Esophagus muscularis mucosa (tissue), 4 donors: ENCODE data around the gene RIN3. TPM values are rescaled to one million over a fixed set of nuclear protein-coding genes. Genes with fewer than 3 reads are reported as not detected.

Experiments
- DNase-seq: peaks from one replicate; pipeline ENCODE4 v3.0.0-alpha.2; 2017; ENCODE audit errors: extremely low spot score
- H3K27ac ChIP-seq, 4 donors: fragments of 200-600 bp; sonication (generic); replicated peaks in 1 of 4; 1 replicate in 3 of 4; 2 replicates in 1 of 4; pipeline ENCODE4 v1.5.1; 2016 to 2019; ENCODE audit warnings: mild to moderate bottlenecking in 1 of 4
- H3K27me3 ChIP-seq, 4 donors: fragments of 200-600 bp; sonication (generic); one replicate each; pipeline versions ENCODE4 v1.5.1 to v1.6.0; 2016 to 2019
- H3K36me3 ChIP-seq, 4 donors: fragments of 200-600 bp; sonication (generic); one replicate each; pipeline ENCODE4 v1.5.1; 2016 to 2019
- H3K4me1 ChIP-seq, 4 donors: fragments of 200-600 bp; sonication (generic); one replicate each; pipeline ENCODE4 v1.5.1; 2016 to 2019
- H3K4me3 ChIP-seq, 4 donors: fragments of 200-600 bp; sonication (generic); 1 replicate in 2 of 4; 2 replicates in 2 of 4; pipeline ENCODE4 v1.5.1; 2016 to 2019; ENCODE audit warnings: mild to moderate bottlenecking in 4 of 4, moderate library complexity in 1 of 4
- H3K9me3 ChIP-seq, 4 donors: fragments of 200-600 bp; sonication (generic); 1 replicate in 3 of 4; 2 replicates in 1 of 4; pipeline ENCODE4 v1.5.1; 2016 to 2019
- EP300 ChIP-seq: sonication (generic); formaldehyde crosslinking; IDR thresholded peaks from one replicate; pipeline ENCODE4 v1.6.1; 2017; ENCODE audit warnings: antibody characterized with exemption
- POLR2A ChIP-seq: fragments of 450-650 bp; IDR thresholded peaks from one replicate; pipeline ENCODE4 v1.6.1; 2017; ENCODE audit warnings: antibody characterized with exemption, moderate library complexity, mild to moderate bottlenecking, low read depth
- POLR2AphosphoS5 ChIP-seq, 2 donors: sonication (generic); formaldehyde crosslinking; IDR thresholded peaks; one replicate each; pipeline ENCODE4 v1.6.1; 2017; ENCODE audit warnings: antibody characterized with exemption in 2 of 2
- WGBS: methylation state at CpG from one replicate; pipeline ENCODE4 v1.1.5; 2018; 5-methylcytosine and 5-hydroxymethylcytosine counted together
- intact Hi-C: fragments of 100-400 bp; cut with DNase I; formaldehyde crosslinking; loops from one replicate; pipeline ENCODE4 v1.15.1; 2023
- total RNA-seq, 4 donors: library from RNA; depleted of rRNA; stranded (reverse); fragments of >200 nt; gene quantifications; one replicate each; pipeline versions ENCODE4 v1.1.0 to v1.2.1, GENCODE V29; 2016
- TF ChIP-seq, protein P1 (sequence below), 3 experiments: fragments of 200-600 bp in 2 of 3; fragments of 450-650 bp in 1 of 3; sonication (generic) in 2 of 3; IDR thresholded peaks; one replicate each; pipeline ENCODE4 v1.5.1; 2017 to 2019; ENCODE audit warnings: antibody characterized with exemption in 3 of 3, mild to moderate bottlenecking in 2 of 3, moderate library complexity in 1 of 3

RIN3 gene
- total RNA-seq, 4 donors from 2014 or later: 10.6 to 20.0 (median 13.1) TPM

DNA sequence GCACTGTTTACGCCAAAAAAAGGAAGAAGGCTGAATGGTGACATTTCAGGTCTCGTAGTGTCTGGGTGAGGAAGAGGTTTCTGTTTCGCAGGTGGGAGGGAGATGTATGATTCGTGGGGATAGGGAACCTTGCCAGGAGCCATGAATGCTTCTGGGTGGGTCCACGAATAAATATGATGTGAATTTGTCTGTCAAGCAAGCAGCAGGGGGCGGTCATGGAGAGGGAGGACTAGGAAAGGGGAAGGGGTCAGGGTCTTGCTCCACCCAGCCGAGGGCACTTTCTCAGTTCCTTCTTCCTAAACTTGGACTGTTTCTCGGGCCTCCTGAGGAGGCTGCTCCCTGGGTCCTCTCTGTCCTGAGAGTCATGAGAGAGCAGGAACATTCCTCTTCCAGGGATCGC, 162.4 kb downstream of the RIN3 start:
- 63% methylated on average over 9 of the region's 9 CpGs for WGBS
- Histone ChIP-seq H3K4me1 (peaks cover 0 to 11% (median 5%) of the 10 kb centered on the region in 4 donors), H3K36me3 (peaks cover 11 to 47% (median 35%) of the 10 kb centered on the region in 4 donors), H3K27me3 (no peaks in the 10 kb centered on the region), H3K27ac (no peak overlapping the region), H3K9me3 (no peaks in the 10 kb centered on the region), H3K4me3 (no peak overlapping the region)
- intact Hi-C loops: loop anchor here (5.0 kb wide), 1 partner anchor 64 kb away; no protein-coding TSS in a partner anchor
- TF ChIP-seq POLR2A (no peak), EP300 (no peak), POLR2AphosphoS5 (IDR thresholded peaks at IDR 0.05) (no peak)
- TF ChIP-seq, protein P1, sequence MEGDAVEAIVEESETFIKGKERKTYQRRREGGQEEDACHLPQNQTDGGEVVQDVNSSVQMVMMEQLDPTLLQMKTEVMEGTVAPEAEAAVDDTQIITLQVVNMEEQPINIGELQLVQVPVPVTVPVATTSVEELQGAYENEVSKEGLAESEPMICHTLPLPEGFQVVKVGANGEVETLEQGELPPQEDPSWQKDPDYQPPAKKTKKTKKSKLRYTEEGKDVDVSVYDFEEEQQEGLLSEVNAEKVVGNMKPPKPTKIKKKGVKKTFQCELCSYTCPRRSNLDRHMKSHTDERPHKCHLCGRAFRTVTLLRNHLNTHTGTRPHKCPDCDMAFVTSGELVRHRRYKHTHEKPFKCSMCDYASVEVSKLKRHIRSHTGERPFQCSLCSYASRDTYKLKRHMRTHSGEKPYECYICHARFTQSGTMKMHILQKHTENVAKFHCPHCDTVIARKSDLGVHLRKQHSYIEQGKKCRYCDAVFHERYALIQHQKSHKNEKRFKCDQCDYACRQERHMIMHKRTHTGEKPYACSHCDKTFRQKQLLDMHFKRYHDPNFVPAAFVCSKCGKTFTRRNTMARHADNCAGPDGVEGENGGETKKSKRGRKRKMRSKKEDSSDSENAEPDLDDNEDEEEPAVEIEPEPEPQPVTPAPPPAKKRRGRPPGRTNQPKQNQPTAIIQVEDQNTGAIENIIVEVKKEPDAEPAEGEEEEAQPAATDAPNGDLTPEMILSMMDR (IDR thresholded peaks at IDR 0.05): no peak
- DNase-seq: no peak

DNA sequence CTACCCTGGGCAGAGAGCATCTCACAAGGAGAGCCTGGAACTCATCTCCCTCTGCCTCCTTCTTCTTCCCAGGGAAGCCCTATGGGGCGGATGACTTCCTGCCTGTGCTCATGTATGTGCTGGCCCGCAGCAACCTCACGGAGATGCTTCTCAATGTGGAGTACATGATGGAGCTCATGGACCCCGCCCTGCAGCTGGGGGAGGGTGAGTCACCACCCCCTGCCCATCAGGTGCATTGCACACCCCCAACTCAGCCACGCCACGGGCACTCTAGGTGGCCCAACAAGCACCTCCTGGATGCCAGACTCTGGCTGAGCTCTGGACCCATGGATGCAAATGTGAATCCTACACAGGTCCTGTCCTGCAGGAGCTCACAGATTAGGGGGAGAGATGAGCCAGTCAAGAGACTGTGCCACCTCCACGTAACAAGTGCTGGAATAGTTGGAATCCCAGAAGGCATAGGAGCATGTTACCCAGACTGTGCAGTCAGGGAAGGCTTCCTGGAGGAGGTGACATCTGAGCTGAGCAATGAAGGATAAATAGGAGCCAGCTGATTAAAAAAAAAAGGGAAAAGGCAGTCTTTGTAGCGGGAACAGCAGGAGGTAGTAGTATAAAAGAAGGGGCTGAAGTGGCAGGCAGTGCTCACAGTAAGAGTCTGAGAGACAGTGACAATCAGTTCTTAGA, 163.0 kb downstream of the RIN3 start:
- 99% methylated on average over 4 of the region's 8 CpGs for WGBS
- peaks cover 11 to 47% (median 36%) of the 10 kb centered on the region in 4 donors for H3K36me3 ChIP-seq
- peaks cover 3 to 16% (median 10%) of the 10 kb centered on the region in 4 donors for H3K4me1 ChIP-seq
- intact Hi-C loops: loop anchor here (5.0 kb wide), 1 partner anchor 64 kb away; no protein-coding TSS in a partner anchor
- TF ChIP-seq POLR2A (no peak), EP300 (no peak)
- H3K27me3 ChIP-seq: no peaks in the 10 kb centered on the region
- H3K9me3 ChIP-seq: no peaks in the 10 kb centered on the region
- no peak for DNase-seq
- H3K4me3 ChIP-seq: no peak overlapping the region
- H3K27ac ChIP-seq: no peak overlapping the region

DNA sequence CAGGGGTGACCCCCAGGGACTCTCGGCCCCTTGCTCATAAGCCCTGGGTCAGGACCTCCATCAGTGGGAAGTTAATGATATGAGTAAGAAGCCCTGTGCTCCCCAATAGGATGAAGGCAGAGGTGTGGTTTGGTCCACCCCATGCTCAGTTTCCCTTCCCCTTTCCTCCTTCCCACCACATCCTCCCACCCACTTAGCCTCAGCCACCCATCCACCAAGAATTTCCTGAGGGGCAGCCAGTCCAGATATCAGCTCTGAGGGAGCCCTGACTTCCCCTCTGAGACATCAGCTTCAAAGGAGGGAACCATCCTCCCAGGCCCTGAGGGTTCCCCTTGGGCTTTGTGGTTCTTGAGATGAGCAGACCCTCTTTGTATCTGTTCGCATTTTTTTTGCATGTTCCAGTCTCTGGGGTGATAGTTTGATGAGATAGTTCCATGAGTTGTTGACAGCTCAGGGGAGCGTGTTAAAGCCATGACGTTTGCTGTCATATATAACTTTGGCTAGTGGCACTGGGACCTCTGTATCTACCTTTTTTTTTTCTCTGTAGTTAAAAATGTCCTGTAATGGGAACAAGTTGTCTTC, 163.6 kb downstream of the RIN3 start:
- intact Hi-C loops: loop anchor here (5.0 kb wide), 1 partner anchor 65 kb away; no protein-coding TSS in a partner anchor
- no peak overlapping the region for H3K27ac ChIP-seq
- peaks cover 3 to 16% (median 10%) of the 10 kb centered on the region in 4 donors for H3K4me1 ChIP-seq
- 83% methylated on average over 4 of the region's 4 CpGs for WGBS
- no peak overlapping the region for H3K4me3 ChIP-seq
- no peaks in the 10 kb centered on the region for H3K27me3 ChIP-seq
- no peak for DNase-seq
- H3K36me3 ChIP-seq: peaks cover 11 to 50% (median 38%) of the 10 kb centered on the region in 4 donors
- H3K9me3 ChIP-seq: no peaks in the 10 kb centered on the region
- no peak for TF ChIP-seq POLR2A
- TF ChIP-seq, protein P1 (IDR thresholded peaks at IDR 0.05): no peak
- TF ChIP-seq POLR2AphosphoS5 (IDR thresholded peaks at IDR 0.05): no peak
- TF ChIP-seq EP300: no peak

DNA sequence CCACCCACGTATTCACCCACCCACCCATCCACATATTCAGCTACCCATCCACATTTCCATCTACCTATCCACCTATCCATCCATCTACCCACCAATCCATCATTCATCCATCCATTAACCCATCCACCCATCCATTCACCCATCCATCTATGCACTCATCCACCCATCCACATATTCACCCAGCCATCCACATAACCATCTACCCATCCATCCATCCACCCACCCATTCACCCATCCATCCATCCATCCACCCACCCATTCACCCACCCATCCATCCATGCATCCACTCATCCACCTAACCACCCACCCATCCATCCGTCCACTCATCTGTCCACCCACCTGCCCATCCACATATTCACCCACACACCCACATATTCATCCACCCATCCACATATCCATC, 164.4 kb downstream of the RIN3 start:
- no peaks in the 10 kb centered on the region for H3K9me3 ChIP-seq
- DNase-seq: no peak
- no peaks in the 10 kb centered on the region for H3K27me3 ChIP-seq
- TF ChIP-seq EP300 (no peak), POLR2A (no peak), POLR2AphosphoS5 (IDR thresholded peaks at IDR 0.05) (no peak)
- TF ChIP-seq, protein P1 (IDR thresholded peaks at IDR 0.05): no peak
- no peak overlapping the region for H3K4me3 ChIP-seq
- intact Hi-C loops: loop anchor here (5.0 kb wide), 1 partner anchor 66 kb away; no protein-coding TSS in a partner anchor
- H3K27ac ChIP-seq: no peak overlapping the region
- peaks cover 3 to 16% (median 10%) of the 10 kb centered on the region in 4 donors for H3K4me1 ChIP-seq
- peaks cover 11 to 57% (median 44%) of the 10 kb centered on the region in 4 donors for H3K36me3 ChIP-seq
- 94% methylated on average over 2 of the region's 2 CpGs for WGBS

DNA sequence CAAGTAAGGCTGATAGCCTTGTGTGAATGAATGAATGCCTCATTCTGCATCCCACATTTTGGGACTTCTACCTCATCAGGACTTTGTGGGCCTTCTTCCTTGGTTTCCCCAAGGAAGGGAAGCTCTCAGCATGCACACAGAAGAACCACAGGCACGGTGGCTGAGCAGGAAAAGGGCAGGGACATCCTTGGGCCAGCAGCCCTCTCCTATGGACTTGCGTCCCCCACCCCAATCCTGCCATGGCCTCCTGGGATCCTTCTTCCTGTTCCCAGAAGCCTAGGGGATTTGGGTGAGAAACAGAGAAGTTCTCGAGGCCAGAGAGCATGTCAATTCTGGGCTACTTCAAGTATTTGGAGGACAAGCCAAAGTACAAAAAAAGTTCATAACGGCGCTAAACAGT, 165.2 kb downstream of the RIN3 start:
- 80% methylated on average over 5 of the region's 5 CpGs for WGBS
- no peak overlapping the region for H3K27ac ChIP-seq
- no peak overlapping the region for H3K4me3 ChIP-seq
- intact Hi-C loops: loop anchor here (5.0 kb wide), 1 partner anchor 66 kb away; no protein-coding TSS in a partner anchor
- no peak for DNase-seq
- no peaks in the 10 kb centered on the region for H3K27me3 ChIP-seq
- H3K9me3 ChIP-seq: no peaks in the 10 kb centered on the region
- H3K36me3 ChIP-seq: peaks cover 11 to 55% (median 48%) of the 10 kb centered on the region in 4 donors
- H3K4me1 ChIP-seq: peaks cover 3 to 16% (median 10%) of the 10 kb centered on the region in 4 donors
- TF ChIP-seq POLR2AphosphoS5 (IDR thresholded peaks at IDR 0.05) (no peak), POLR2A (no peak), EP300 (no peak)
- TF ChIP-seq, protein P1 (IDR thresholded peaks at IDR 0.05): no peak
